ENCODE results near the gene CAND2. TPM values are rescaled to one million over a fixed set of nuclear protein-coding genes. Genes with fewer than 3 reads are reported as not detected.

The CAND2 gene
- total and polyA plus RNA-seq, 2 donors (not counting 1 experiment from before 2014, with no cell fraction given), result 2.5 to 16.7 TPM

DNA sequence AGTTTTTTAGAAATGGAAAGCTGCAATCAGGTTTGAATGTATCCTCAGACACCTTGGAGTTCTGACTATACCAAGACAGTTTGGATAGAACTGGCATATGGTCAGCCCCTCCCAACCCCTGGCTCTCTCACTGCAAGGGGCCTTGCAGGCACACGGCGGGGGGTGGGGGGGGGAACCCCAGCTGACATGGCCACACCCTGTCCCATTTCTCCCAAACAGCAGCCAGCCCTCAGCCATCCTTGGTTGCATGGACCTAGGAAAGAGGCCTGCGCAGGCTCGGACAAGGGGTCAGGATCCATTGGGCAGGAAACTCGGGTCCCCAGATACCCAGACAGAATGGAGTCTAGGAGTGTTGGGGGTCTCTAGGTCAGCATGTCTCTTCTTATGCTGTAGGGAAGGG lies 14.5 kb downstream of the CAND2 start:
- no peaks in the 10 kb centered on the region for H3K36me3 ChIP-seq (ENCODE audit: control insufficient read depth, insufficient read depth, low read length)
- DNase-seq (ENCODE audit: low read depth in 2 of 2), result no peak
- H3K79me2 ChIP-seq (ENCODE audit: control insufficient read depth, insufficient read depth, low read length), result no peaks in the 10 kb centered on the region
- no peak for TF ChIP-seq EZH2 (IDR thresholded peaks at IDR 0.05; ENCODE audit: low read length, missing control alignments)
- TF ChIP-seq, protein P1, sequence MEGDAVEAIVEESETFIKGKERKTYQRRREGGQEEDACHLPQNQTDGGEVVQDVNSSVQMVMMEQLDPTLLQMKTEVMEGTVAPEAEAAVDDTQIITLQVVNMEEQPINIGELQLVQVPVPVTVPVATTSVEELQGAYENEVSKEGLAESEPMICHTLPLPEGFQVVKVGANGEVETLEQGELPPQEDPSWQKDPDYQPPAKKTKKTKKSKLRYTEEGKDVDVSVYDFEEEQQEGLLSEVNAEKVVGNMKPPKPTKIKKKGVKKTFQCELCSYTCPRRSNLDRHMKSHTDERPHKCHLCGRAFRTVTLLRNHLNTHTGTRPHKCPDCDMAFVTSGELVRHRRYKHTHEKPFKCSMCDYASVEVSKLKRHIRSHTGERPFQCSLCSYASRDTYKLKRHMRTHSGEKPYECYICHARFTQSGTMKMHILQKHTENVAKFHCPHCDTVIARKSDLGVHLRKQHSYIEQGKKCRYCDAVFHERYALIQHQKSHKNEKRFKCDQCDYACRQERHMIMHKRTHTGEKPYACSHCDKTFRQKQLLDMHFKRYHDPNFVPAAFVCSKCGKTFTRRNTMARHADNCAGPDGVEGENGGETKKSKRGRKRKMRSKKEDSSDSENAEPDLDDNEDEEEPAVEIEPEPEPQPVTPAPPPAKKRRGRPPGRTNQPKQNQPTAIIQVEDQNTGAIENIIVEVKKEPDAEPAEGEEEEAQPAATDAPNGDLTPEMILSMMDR (conservative IDR thresholded peaks at IDR 0.05 in 1 of 2, IDR thresholded peaks at IDR 0.05 in 1 of 2; ENCODE audit: low read depth in 1 of 2, low read length in 2 of 2), result no peak
- no peak overlapping the region for H3K4me3 ChIP-seq (replicated peaks in 1 of 4; ENCODE audit: control extremely low read depth in 1 of 4, insufficient read depth in 1 of 4, low read depth in 3 of 4, low read length in 4 of 4)
- no peaks in the 10 kb centered on the region for H3K9me3 ChIP-seq (ENCODE audit: control insufficient read depth, insufficient read depth, low read depth, low read length)
- no peak overlapping the region for H3K27ac ChIP-seq (ENCODE audit: insufficient read depth, low read length)
- H3K4me2 ChIP-seq (ENCODE audit: extremely low read depth, insufficient read depth, low read length), result no peak overlapping the region
- no peaks in the 10 kb centered on the region for H3K27me3 ChIP-seq (ENCODE audit: control insufficient read depth, insufficient read depth, low read length)
- H2AFZ ChIP-seq (ENCODE audit: low read length), result no peak overlapping the region
- no peaks in the 10 kb centered on the region for H4K20me1 ChIP-seq (ENCODE audit: control insufficient read depth, extremely low read depth, insufficient read depth, low read length)
- no peak overlapping the region for H3K9ac ChIP-seq (ENCODE audit: insufficient read depth, low read length)
- H3K4me1 ChIP-seq (ENCODE audit: control insufficient read depth, extremely low read depth, insufficient read depth, low read length), result no peaks in the 10 kb centered on the region

DNA sequence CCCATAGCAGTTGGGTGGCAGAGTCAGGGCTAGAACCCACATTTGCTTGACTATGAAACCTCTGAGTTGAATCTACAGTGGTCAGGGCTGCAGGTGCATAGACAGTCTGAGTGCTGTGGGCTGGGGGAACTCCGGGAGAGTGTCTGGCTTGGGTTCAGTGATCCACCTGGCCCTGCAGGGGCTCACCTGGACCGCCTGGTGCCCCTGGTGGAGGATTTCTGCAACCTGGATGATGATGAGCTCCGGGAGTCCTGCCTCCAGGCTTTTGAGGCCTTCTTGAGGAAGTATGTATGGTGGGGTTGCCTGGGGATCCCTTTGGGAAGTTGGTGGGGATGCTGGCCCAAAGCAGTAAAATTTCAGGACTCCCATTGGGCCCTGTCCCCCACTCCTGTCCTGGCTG lies 16.3 kb downstream of the CAND2 start:
- H3K4me3 ChIP-seq (replicated peaks in 1 of 4; ENCODE audit: control extremely low read depth in 1 of 4, insufficient read depth in 1 of 4, low read depth in 3 of 4, low read length in 4 of 4), result no peak overlapping the region
- no peak for DNase-seq (ENCODE audit: low read depth in 2 of 2)
- no peaks in the 10 kb centered on the region for H3K79me2 ChIP-seq (ENCODE audit: control insufficient read depth, insufficient read depth, low read length)
- TF ChIP-seq EZH2 (IDR thresholded peaks at IDR 0.05; ENCODE audit: low read length, missing control alignments), result no peak
- TF ChIP-seq, protein P1 (conservative IDR thresholded peaks at IDR 0.05 in 1 of 2, IDR thresholded peaks at IDR 0.05 in 1 of 2; ENCODE audit: low read depth in 1 of 2, low read length in 2 of 2), result no peak
- no peaks in the 10 kb centered on the region for H3K27me3 ChIP-seq (ENCODE audit: control insufficient read depth, insufficient read depth, low read length)
- no peak overlapping the region for H2AFZ ChIP-seq (ENCODE audit: low read length)
- no peak overlapping the region for H3K4me2 ChIP-seq (ENCODE audit: extremely low read depth, insufficient read depth, low read length)
- no peaks in the 10 kb centered on the region for H3K4me1 ChIP-seq (ENCODE audit: control insufficient read depth, extremely low read depth, insufficient read depth, low read length)
- no peaks in the 10 kb centered on the region for H3K9me3 ChIP-seq (ENCODE audit: control insufficient read depth, insufficient read depth, low read depth, low read length)
- no peaks in the 10 kb centered on the region for H4K20me1 ChIP-seq (ENCODE audit: control insufficient read depth, extremely low read depth, insufficient read depth, low read length)
- peaks cover 3% of the 10 kb centered on the region for H3K36me3 ChIP-seq (ENCODE audit: control insufficient read depth, insufficient read depth, low read length)
- no peak overlapping the region for H3K27ac ChIP-seq (ENCODE audit: insufficient read depth, low read length)
- no peak overlapping the region for H3K9ac ChIP-seq (ENCODE audit: insufficient read depth, low read length)

- Histone ChIP-seq H3K4me3 (replicated peaks in 1 of 4; ENCODE audit: control extremely low read depth in 1 of 4, insufficient read depth in 1 of 4, low read depth in 3 of 4, low read length in 4 of 4) (no peak overlapping the region), H3K4me2 (ENCODE audit: extremely low read depth, insufficient read depth, low read length) (no peak overlapping the region), H3K79me2 (ENCODE audit: control insufficient read depth, insufficient read depth, low read length) (no peaks in the 10 kb centered on the region), H3K9me3 (ENCODE audit: control insufficient read depth, insufficient read depth, low read depth, low read length) (no peaks in the 10 kb centered on the region), H3K27me3 (ENCODE audit: control insufficient read depth, insufficient read depth, low read length) (no peaks in the 10 kb centered on the region), H2AFZ (ENCODE audit: low read length) (no peak overlapping the region), H4K20me1 (ENCODE audit: control insufficient read depth, extremely low read depth, insufficient read depth, low read length) (no peaks in the 10 kb centered on the region), H3K27ac (ENCODE audit: insufficient read depth, low read length) (no peak overlapping the region), H3K9ac (ENCODE audit: insufficient read depth, low read length) (no peak overlapping the region), H3K36me3 (ENCODE audit: control insufficient read depth, insufficient read depth, low read length) (peaks cover 3% of the 10 kb centered on the region), H3K4me1 (ENCODE audit: control insufficient read depth, extremely low read depth, insufficient read depth, low read length) (no peaks in the 10 kb centered on the region)
- DNase-seq (ENCODE audit: low read depth in 2 of 2), result no peak
- TF ChIP-seq, protein P1 (conservative IDR thresholded peaks at IDR 0.05 in 1 of 2, IDR thresholded peaks at IDR 0.05 in 1 of 2; ENCODE audit: low read depth in 1 of 2, low read length in 2 of 2), result no peak
- no peak for TF ChIP-seq EZH2 (IDR thresholded peaks at IDR 0.05; ENCODE audit: low read length, missing control alignments)
Observed at GRCh38 chr3:12813967-12814366, 17.5 kb downstream of the CAND2 start.

Data from fibroblast of lung (primary cell).